Measurements from ENCODE around the gene SLC43A2.

GRCh38 chr17:1623057-1623630 lies 5.5 kb downstream of the SLC43A2 start:
- TF ChIP-seq CTCF (IDR thresholded peaks at IDR 0.05 in 2 of 3, conservative IDR thresholded peaks at IDR 0.05 in 1 of 3; ENCODE audit: borderline replicate concordance in 1 of 3, insufficient read depth in 1 of 3, low read depth in 2 of 3, low read length in 2 of 3) (no peak), JUND (IDR thresholded peaks at IDR 0.05) (no peak), CEBPB (IDR thresholded peaks at IDR 0.05; ENCODE audit: low read depth) (no peak), POLR2A (IDR thresholded peaks at IDR 0.05; ENCODE audit: borderline replicate concordance, extremely low read depth, insufficient read depth, insufficient read length) (no peak), REST (IDR thresholded peaks at IDR 0.05; ENCODE audit: low read depth) (no peak), SRF (IDR thresholded peaks at IDR 0.05; ENCODE audit: low read depth) (no peak), SP1 (IDR thresholded peaks at IDR 0.05; ENCODE audit: low read depth) (no peak)
- TF ChIP-seq, protein P1, sequence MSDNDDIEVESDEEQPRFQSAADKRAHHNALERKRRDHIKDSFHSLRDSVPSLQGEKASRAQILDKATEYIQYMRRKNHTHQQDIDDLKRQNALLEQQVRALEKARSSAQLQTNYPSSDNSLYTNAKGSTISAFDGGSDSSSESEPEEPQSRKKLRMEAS (IDR thresholded peaks at IDR 0.05), result no peak
- TF ChIP-seq, protein P2, sequence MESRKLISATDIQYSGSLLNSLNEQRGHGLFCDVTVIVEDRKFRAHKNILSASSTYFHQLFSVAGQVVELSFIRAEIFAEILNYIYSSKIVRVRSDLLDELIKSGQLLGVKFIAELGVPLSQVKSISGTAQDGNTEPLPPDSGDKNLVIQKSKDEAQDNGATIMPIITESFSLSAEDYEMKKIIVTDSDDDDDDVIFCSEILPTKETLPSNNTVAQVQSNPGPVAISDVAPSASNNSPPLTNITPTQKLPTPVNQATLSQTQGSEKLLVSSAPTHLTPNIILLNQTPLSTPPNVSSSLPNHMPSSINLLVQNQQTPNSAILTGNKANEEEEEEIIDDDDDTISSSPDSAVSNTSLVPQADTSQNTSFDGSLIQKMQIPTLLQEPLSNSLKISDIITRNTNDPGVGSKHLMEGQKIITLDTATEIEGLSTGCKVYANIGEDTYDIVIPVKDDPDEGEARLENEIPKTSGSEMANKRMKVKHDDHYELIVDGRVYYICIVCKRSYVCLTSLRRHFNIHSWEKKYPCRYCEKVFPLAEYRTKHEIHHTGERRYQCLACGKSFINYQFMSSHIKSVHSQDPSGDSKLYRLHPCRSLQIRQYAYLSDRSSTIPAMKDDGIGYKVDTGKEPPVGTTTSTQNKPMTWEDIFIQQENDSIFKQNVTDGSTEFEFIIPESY (IDR thresholded peaks at IDR 0.05; ENCODE audit: extremely low read depth, insufficient replicate concordance, low read length), result no peak
